ENCODE data around the gene MYRIP. TPM values are rescaled to one million over a fixed set of nuclear protein-coding genes. Genes with fewer than 3 reads are reported as not detected.
"Not testable (repeated sequence)": the region's sequence is repeated elsewhere in the genome, so short reads cannot be mapped to it uniquely, and the experiment has no call there.

MYRIP gene
- total and polyA plus RNA-seq, 11 donors = 0.42 to 2.2 (median 0.90) TPM

DNA sequence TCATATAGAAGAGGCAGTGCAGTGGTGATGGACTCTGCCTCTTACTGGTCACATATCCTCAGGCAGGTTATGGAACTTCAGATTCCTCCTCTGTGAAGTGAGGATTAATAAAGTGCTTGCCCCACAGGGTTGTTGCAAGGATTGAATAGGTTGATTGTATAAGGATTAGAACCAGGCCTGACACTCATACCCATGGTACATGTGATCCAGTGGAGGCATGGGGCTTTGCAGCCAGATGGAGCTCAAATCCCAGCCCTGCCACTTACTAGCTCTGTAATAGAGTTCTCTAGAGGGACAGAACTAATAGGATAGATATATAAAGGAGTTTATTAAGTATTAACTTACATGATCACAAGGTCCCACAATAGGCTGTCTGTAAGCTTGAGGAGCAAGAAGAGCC, 315.5 kb downstream of the MYRIP start:
- no peak for TF ChIP-seq POLR2A (IDR thresholded peaks at IDR 0.05)
- TF ChIP-seq, protein P1, sequence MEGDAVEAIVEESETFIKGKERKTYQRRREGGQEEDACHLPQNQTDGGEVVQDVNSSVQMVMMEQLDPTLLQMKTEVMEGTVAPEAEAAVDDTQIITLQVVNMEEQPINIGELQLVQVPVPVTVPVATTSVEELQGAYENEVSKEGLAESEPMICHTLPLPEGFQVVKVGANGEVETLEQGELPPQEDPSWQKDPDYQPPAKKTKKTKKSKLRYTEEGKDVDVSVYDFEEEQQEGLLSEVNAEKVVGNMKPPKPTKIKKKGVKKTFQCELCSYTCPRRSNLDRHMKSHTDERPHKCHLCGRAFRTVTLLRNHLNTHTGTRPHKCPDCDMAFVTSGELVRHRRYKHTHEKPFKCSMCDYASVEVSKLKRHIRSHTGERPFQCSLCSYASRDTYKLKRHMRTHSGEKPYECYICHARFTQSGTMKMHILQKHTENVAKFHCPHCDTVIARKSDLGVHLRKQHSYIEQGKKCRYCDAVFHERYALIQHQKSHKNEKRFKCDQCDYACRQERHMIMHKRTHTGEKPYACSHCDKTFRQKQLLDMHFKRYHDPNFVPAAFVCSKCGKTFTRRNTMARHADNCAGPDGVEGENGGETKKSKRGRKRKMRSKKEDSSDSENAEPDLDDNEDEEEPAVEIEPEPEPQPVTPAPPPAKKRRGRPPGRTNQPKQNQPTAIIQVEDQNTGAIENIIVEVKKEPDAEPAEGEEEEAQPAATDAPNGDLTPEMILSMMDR (IDR thresholded peaks at IDR 0.05) = no peak
- intact Hi-C loops (cut with DNase I) = no loop called here

DNA sequence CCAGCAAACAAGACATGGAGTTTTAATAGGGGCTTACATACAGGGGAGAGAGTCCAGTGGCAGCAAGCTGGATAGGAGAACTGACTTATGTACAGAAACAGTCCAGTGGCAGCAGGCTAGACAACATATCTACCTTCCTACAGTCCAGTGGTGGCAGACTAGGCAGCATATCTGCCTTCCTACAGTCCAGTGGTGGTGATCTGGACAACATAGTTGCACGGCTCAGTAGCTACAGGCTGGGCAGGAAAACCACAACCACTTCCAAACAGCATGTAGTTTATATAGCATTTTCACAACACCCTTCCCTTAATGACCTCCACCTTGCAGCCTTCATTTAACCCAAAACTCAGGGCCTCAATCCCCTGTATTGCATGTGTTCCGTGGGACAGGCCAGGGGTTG, 318.8 kb downstream of the MYRIP start:
- TF ChIP-seq POLR2A (IDR thresholded peaks at IDR 0.05) = no peak
- Histone ChIP-seq H3K4me1 (peaks cover 0 to 8% (median 0%) of the 10 kb centered on the region in 12 donors), H3K36me3 (no peaks in the 10 kb centered on the region), H3K27ac (no peak overlapping the region), H3K27me3 (no peaks in the 10 kb centered on the region), H3K9me3 (peaks cover 0 to 9% (median 0%) of the 10 kb centered on the region in 12 donors), H3K4me3 (no peak overlapping the region)
- no peak for ATAC-seq
- intact Hi-C loops (cut with DNase I) = no loop called here
- no peak for DNase-seq
- 87 to 92% (median 89%) methylated on average over 2 of the region's 2 CpGs for WGBS, 4 donors

More for the DNA sequence above, 315.5 kb downstream of the MYRIP start:
- Histone ChIP-seq H3K4me3 (no peak overlapping the region), H3K27me3 (no peaks in the 10 kb centered on the region), H3K27ac (no peak overlapping the region), H3K4me1 (peaks cover 0 to 6% (median 0%) of the 10 kb centered on the region in 12 donors), H3K36me3 (no peaks in the 10 kb centered on the region), H3K9me3 (no peaks in the 10 kb centered on the region)
- DNase-seq = no peak
- no peak for ATAC-seq

GRCh38 chr3:40129510-40129909, 320.1 kb downstream of the MYRIP start:
- ATAC-seq (peak in 1 of 4 donors; percentile 33), DNase-seq (no peak)
- TF ChIP-seq, protein P1 (IDR thresholded peaks at IDR 0.05) = no peak
- no peak for TF ChIP-seq POLR2A (IDR thresholded peaks at IDR 0.05)
- WGBS, 4 donors = 90 to 96% (median 93%) methylated on average over 3 of the region's 3 CpGs
- intact Hi-C loops (cut with DNase I) = no loop called here
- peaks cover 0 to 8% (median 0%) of the 10 kb centered on the region in 12 donors for H3K4me1 ChIP-seq
- H3K27me3 ChIP-seq = no peaks in the 10 kb centered on the region
- no peak overlapping the region for H3K27ac ChIP-seq
- H3K9me3 ChIP-seq = peaks cover 0 to 15% (median 0%) of the 10 kb centered on the region in 12 donors
- no peaks in the 10 kb centered on the region for H3K36me3 ChIP-seq
- no peak overlapping the region for H3K4me3 ChIP-seq

- TF ChIP-seq POLR2A (IDR thresholded peaks at IDR 0.05) = no peak
- TF ChIP-seq, protein P1 (IDR thresholded peaks at IDR 0.05) = no peak
- H3K9me3 ChIP-seq = peaks cover 0 to 17% (median 0%) of the 10 kb centered on the region in 12 donors
- no peak overlapping the region for H3K4me3 ChIP-seq
- DNase-seq = no peak
- 68 to 84% (median 74%) methylated on average over 2 of the region's 2 CpGs for WGBS, 4 donors
- no peaks in the 10 kb centered on the region for H3K36me3 ChIP-seq
- peaks cover 0 to 8% (median 0%) of the 10 kb centered on the region in 12 donors for H3K4me1 ChIP-seq
- no peak overlapping the region for H3K27ac ChIP-seq
- no peaks in the 10 kb centered on the region for H3K27me3 ChIP-seq
- no peak for ATAC-seq
- intact Hi-C loops (cut with DNase I) = no loop called here
Observed at GRCh38 chr3:40129981-40130380, 320.6 kb downstream of the MYRIP start.

DNA sequence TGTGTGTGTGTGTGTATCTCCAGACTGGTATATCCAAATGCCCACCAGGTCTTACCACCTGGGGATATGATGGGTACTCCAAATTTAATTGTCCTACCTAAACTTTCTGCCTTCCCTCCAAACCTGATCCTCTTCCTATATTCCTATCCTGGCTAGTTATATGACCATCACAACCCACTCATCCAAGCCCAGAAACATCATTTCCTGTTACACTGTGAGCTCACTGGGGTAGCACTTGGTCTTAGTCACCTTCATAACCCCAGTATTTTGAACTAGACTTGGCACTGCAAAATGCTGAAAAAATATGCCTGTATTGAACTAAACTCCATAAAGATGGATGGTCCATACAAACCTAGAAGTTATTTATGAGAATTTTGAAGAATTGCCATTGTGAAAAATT, 321.3 kb downstream of the MYRIP start:
- TF ChIP-seq, protein P1 (IDR thresholded peaks at IDR 0.05) = no peak
- TF ChIP-seq POLR2A (IDR thresholded peaks at IDR 0.05) = no peak
- ATAC-seq = no peak

GRCh38 chr3:40133886-40134575, 324.6 kb downstream of the MYRIP start:
- H3K36me3 ChIP-seq; H3K4me1 ChIP-seq; intact Hi-C loops (cut with DNase I); ATAC-seq; H3K27me3 ChIP-seq; H3K4me3 ChIP-seq; DNase-seq; H3K27ac ChIP-seq: not testable (repeated sequence)
- whole genome bisulfite sequencing, 4 donors = 95 to 97% (median 96%) methylated on average over 21 to 22 of the region's 22 CpGs
- peaks cover 0 to 18% (median 0%) of the 10 kb centered on the region in 12 donors for H3K9me3 ChIP-seq

More for the DNA sequence above, 321.3 kb downstream of the MYRIP start:
- DNase-seq = no peak
- Histone ChIP-seq H3K9me3 (peaks cover 0 to 18% (median 0%) of the 10 kb centered on the region in 12 donors), H3K36me3 (no peaks in the 10 kb centered on the region), H3K27me3 (no peaks in the 10 kb centered on the region), H3K27ac (no peak overlapping the region), H3K4me1 (peaks cover 0 to 8% (median 0%) of the 10 kb centered on the region in 12 donors), H3K4me3 (no peak overlapping the region)
- intact Hi-C loops (cut with DNase I) = no loop called here
